Inflammatory macrophage (primary cell): ENCODE data around the gene TBC1D2.
A peak's percentile ranks its signal among the peaks of the same experiment; 100 is the strongest.
"Not testable (repeated sequence)": the region's sequence is repeated elsewhere in the genome, so short reads cannot be mapped to it uniquely, and the experiment has no call there.

Experiments
- DNase-seq, 2 donors: peaks; one replicate each; pipeline ENCODE4 v3.0.0-alpha.2; 2020 to 2022
- total RNA-seq, 18 experiments: gene quantifications; one replicate each; lab custom pipeline; 2026; ENCODE audit warnings: mixed read lengths in 6 of 18, inconsistent platforms in 2 of 18; lab: John Stamatoyannopoulos, UW

TBC1D2 gene, protein sequence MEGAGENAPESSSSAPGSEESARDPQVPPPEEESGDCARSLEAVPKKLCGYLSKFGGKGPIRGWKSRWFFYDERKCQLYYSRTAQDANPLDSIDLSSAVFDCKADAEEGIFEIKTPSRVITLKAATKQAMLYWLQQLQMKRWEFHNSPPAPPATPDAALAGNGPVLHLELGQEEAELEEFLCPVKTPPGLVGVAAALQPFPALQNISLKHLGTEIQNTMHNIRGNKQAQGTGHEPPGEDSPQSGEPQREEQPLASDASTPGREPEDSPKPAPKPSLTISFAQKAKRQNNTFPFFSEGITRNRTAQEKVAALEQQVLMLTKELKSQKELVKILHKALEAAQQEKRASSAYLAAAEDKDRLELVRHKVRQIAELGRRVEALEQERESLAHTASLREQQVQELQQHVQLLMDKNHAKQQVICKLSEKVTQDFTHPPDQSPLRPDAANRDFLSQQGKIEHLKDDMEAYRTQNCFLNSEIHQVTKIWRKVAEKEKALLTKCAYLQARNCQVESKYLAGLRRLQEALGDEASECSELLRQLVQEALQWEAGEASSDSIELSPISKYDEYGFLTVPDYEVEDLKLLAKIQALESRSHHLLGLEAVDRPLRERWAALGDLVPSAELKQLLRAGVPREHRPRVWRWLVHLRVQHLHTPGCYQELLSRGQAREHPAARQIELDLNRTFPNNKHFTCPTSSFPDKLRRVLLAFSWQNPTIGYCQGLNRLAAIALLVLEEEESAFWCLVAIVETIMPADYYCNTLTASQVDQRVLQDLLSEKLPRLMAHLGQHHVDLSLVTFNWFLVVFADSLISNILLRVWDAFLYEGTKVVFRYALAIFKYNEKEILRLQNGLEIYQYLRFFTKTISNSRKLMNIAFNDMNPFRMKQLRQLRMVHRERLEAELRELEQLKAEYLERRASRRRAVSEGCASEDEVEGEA
- 10.7 to 341 (median 223) reads per million in 18 experiments for total RNA-seq

DNA sequence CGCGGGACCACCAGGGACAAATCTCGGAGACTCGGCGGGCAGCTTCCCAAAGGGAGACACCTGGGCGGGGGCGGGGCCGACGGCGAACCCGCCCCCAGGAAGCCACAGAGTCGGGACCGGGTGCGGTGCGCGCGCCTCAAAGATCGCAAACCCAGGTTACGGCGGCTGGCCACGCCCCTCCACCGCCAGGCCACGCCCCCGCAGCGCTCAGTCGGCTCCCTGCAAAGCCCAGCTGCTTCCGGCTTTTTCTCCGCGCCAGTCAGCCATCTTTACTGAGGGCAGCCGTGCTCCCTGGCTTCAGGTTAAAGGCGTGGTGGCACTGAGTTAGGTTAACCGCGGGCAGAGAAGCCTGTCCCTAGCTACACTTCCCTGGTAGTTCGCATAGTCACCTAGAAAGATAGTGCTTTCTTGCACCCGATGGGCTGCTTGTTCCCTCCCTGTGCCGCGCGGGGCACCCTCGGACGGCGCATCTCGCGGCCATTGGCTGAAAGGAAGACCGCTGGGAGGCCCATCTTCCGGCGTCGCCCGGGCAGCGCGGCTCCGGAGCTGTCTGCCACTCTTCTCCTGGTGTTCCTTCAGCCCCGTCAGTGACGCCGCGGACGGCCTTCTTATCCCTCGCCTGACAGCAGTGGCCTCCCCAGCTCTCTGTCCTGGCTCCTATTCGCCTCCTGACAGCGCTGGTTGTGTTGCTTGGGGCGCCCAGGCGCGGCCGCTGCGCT lies at the start of gene TBC1D2:
TBC1D2 (minus strand) TSS at position 72 of the 719 bp plus-strand sequence. CDS start 108 bp downstream, outside the sequence.
- DNase-seq, result peak; percentile 97

DNA sequence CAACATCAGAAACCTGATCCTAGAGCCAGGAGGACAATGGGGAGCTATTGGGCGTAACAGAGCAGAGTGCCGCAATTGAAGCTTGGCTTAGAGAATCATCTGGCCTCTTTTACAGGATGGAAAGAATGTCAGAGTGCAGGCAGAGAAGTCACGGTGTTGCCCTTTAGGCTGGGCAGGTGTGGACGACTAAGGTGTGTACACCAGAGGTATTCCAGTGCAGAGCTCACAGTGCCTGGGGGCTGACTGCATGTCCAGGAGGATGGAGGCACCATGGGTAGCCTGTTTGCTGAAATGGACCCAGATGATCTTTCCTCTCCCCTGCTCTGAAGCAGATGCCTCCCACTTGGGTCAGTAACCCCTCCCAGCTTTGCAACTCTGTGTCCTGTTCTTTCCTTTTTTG lies 48.9 kb upstream of the TBC1D2 start:
- no peak for DNase-seq

- DNase-seq, result no peak
These were observed 48.2 kb upstream of the TBC1D2 start for GRCh38 chr9:98303633-98304125.

- no peak for DNase-seq
These were observed 47.6 kb upstream of the TBC1D2 start for GRCh38 chr9:98302938-98303632.

DNA sequence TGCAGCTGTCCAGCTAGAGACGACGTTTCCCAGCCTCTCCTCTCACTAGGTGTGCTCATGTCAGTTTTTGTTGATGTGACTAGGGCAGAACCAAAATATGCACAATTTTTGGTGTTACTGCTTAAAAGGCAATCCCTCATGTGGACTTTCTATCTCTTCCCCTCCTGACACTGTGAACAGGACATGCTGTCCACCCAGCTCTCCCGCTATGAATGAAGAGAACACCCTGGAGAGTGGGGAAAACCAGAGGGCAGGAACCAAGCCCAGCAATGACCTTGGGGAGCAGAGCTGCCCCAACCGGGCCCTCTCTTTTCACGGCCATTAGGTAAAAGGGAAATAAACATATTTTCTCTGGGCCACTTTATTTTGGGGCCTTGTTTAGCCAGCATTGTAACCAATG lies 46.7 kb upstream of the TBC1D2 start:
- no peak for DNase-seq

- no peak for DNase-seq
These were observed 45.2 kb upstream of the TBC1D2 start for GRCh38 chr9:98300611-98301010.

DNA sequence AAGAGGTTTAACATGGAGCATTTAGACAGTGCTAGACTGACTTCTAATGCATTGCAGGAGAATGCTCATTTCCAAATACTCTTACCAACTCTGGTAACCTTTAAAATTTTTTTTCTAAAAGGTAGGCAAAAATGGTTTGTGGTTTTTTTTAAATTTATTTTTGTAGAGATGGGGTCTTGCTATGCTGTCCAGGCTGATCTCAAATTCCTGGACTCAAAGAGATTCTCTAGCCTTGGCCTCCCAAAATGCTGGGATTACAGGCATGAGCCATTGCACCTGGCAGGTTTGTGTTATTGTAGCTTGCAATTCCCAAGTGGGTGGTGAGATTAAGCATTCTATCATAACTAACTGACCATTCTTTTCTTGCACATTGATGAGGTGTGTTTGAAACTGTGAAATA lies 43.0 kb upstream of the TBC1D2 start:
- no peak for DNase-seq

GRCh38 chr9:98295824-98296223 lies 40.4 kb upstream of the TBC1D2 start:
- DNase-seq, result no peak

- no peak for DNase-seq
These were observed 36.4 kb upstream of the TBC1D2 start for GRCh38 chr9:98291820-98292219.

GRCh38 chr9:98290411-98290810 lies 35.0 kb upstream of the TBC1D2 start:
- DNase-seq, result no peak

GRCh38 chr9:98289614-98290201 lies 34.3 kb upstream of the TBC1D2 start:
- no peak for DNase-seq

DNA sequence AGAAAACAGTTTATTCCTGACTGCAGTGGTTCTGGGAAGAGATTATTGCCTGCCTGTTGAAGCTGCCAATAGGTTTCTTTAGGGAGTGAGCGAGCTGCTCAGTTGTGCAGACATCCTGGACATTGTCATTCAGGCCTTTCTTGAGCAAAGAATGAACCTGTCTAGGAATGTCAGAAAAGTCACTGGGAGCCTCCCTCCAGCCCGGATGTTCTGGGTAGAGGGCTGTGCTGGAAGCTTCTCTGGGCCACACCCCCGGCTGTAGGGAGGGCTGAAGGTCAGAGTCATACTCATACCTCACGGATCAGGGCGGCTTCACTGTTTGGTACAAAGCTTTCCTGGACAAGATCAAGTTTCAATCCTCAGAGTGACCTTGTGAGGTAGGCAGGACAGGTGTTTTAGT lies 33.4 kb upstream of the TBC1D2 start:
- DNase-seq, result no peak

- no peak for DNase-seq
These were observed 31.9 kb upstream of the TBC1D2 start for GRCh38 chr9:98287384-98287783.

- no peak for DNase-seq
These were observed 30.0 kb upstream of the TBC1D2 start for GRCh38 chr9:98285446-98285845.

DNA sequence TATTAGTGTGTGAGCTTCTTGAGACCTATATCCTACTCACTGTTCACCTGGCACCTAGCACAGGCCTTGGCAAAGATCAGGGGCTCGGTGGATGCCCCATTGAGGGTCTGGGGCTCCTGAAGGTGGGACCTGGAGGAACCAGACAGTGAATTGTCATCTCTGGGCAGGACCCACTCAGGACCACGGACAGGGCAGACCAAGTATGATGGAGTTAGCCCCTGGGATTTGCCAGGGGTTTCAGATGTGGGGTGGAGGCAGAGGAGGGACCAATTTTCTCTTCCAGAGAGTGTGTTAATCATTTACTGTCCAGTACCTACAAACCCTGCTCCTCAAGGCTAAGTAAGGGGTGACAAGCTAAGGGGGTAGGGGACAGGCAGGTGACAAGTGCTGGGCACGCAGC lies 29.3 kb upstream of the TBC1D2 start:
- DNase-seq, result no peak

DNA sequence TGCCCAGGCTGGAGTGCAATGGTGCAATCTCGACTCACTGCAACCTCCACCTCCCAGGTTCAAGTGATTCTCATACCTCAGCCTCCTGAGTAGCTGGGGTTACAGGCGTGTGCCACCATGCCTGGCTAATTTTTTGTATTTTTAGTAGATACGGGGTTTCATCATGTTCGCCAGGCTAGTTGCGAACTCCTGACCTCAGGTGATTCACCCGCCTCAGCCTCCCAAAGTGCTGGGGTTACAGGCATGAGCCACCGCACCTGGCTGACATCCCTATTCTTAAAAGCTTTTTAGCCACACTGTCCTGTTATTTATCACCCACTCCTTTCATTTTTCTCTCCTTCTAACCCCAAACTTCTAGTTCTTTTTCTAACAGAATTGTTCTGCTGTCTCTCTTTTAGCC lies 27.7 kb upstream of the TBC1D2 start:
- not testable (repeated sequence) for DNase-seq

DNA sequence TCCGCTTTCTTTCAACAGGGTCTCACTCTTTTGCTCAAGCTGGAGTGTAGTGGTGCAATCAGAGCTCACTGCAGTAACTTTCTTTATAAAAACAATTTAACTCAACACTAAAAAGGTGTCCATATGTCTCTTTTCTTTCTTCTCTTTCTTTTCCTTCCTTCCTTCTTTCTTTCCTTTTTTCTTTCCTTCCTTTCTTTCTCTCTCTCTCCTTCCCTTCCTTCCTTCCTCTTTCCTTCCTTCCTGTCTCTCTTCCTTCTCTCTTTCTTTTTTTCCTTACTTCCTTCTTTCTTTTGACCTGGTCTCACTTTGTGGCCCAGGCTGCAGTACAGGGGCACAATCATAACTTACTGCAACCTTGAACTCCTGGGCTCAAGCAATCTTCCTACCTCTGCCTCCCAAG lies 25.8 kb upstream of the TBC1D2 start:
- DNase-seq, result no peak

DNA sequence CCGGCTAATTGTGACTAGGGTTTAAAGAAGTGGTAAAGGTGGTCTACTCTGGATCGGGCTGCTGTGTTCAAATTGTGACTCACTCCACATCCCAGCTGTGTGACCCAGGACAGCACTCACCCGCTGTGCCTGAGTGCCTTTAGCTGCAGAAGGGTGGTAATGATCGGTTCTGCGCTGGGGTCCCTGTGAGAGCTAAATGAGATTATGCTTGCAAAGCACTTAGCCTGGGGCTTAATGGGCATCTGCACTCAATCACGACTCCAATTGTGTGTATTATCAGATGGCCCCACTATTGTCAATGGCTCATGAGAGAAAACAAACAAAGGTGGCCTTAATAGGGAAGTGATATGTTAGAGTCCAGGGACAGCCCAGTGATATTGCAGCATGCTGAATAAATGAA lies 25.1 kb upstream of the TBC1D2 start:
- DNase-seq, result no peak

DNA sequence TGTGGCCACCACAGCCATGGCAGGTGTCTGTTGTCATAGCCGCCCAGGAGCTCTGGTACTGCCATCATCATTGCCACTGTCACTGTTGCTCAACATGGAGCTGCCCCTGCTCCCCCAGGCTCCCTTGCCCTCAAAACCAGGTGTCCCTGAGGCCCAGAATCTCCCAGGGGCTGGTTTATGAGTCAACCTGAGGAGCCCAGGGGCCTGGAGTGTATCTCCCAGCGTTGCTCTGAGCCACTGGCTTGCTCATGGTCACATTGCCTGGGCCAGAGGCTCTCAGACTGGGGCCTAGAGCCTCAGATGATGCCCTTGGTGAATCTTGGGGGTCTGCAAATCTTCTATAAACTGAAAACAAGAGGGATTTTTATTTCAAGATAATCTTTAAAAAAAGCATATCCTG lies 24.7 kb upstream of the TBC1D2 start:
- no peak for DNase-seq

GRCh38 chr9:98276907-98277469 lies 21.5 kb upstream of the TBC1D2 start:
- no peak for DNase-seq

GRCh38 chr9:98275159-98275558 lies 19.7 kb upstream of the TBC1D2 start:
- no peak for DNase-seq
